ENCODE measurements around the gene LILRA6. TPM values are rescaled to one million over a fixed set of nuclear protein-coding genes. Genes with fewer than 3 reads are reported as not detected.

The LILRA6 gene
- total RNA-seq, 2 experiments from 2014 or later = not detected

DNA sequence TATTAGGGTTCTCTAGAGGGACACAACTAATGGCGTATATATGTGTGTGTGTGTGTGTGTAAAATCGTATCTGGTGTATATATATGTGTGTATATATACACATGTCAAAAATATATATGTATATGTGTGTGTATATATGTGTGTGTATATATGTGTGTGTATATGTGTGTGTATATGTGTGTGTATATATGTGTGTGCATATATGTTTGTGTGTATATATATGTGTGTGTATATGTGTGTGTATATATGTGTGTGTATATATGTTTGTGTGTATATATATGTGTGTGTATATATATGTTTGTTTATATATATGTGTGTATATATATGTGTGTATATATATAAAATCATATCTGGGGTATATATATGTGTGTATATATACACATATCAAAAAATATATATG lies 19.9 kb upstream of the LILRA6 start:
- CTCF ChIA-PET (ENCODE audit: unreplicated experiment) = no interaction called here
- H3K4me3 ChIP-seq (ENCODE audit: low read depth, low read length, poor library complexity, severe bottlenecking) = no peak overlapping the region
- TF ChIP-seq CTCF (conservative IDR thresholded peaks at IDR 0.05; ENCODE audit: low read length) = no peak
- TF ChIP-seq EZH2phosphoT487 (IDR thresholded peaks at IDR 0.05; ENCODE audit: borderline replicate concordance, low read depth, low read length) = no peak

GRCh38 chr19:54262066-54262465 lies 19.5 kb upstream of the LILRA6 start:
- POLR2A ChIA-PET = no interaction called here
- Histone ChIP-seq H3K36me3 (ENCODE audit: insufficient read depth, low read length) (no peaks in the 10 kb centered on the region), H3K9me2 (ENCODE audit: insufficient read depth, low read length) (no peaks in the 10 kb centered on the region), H3K9me3 (ENCODE audit: low read length) (no peaks in the 10 kb centered on the region), H3K4me2 (ENCODE audit: low read length) (no peak overlapping the region), H3K4me3 (ENCODE audit: low read depth, low read length, poor library complexity, severe bottlenecking) (no peak overlapping the region), H3K79me2 (ENCODE audit: insufficient read depth, low read depth, low read length) (no peaks in the 10 kb centered on the region), H3K27ac (ENCODE audit: low read depth, low read length, poor library complexity, severe bottlenecking) (no peak overlapping the region), H3K4me1 (ENCODE audit: insufficient read depth, low read length, poor library complexity, severe bottlenecking) (no peaks in the 10 kb centered on the region), H2AFZ (ENCODE audit: low read length) (no peak overlapping the region), H4K20me1 (ENCODE audit: insufficient read depth, low read length) (no peaks in the 10 kb centered on the region)
- DNase-seq (ENCODE audit: low spot score) = no peak
- CTCF ChIA-PET (ENCODE audit: unreplicated experiment) = no interaction called here
- TF ChIP-seq EZH2phosphoT487 (IDR thresholded peaks at IDR 0.05; ENCODE audit: borderline replicate concordance, low read depth, low read length) (no peak), CTCF (conservative IDR thresholded peaks at IDR 0.05; ENCODE audit: low read length) (no peak)
- intact Hi-C loops (cut with micrococcal nuclease; ENCODE audit: unreplicated experiment) = no loop called here
- no TSS peak for BruUV-seq (replicated peaks)

More for the DNA sequence above, 19.9 kb upstream of the LILRA6 start:
- Histone ChIP-seq H3K27ac (ENCODE audit: low read depth, low read length, poor library complexity, severe bottlenecking) (no peak overlapping the region), H3K4me2 (ENCODE audit: low read length) (no peak overlapping the region), H3K9me2 (ENCODE audit: insufficient read depth, low read length) (no peaks in the 10 kb centered on the region), H2AFZ (ENCODE audit: low read length) (no peak overlapping the region), H3K36me3 (ENCODE audit: insufficient read depth, low read length) (no peaks in the 10 kb centered on the region), H3K4me1 (ENCODE audit: insufficient read depth, low read length, poor library complexity, severe bottlenecking) (no peaks in the 10 kb centered on the region), H3K9me3 (ENCODE audit: low read length) (no peaks in the 10 kb centered on the region), H4K20me1 (ENCODE audit: insufficient read depth, low read length) (no peaks in the 10 kb centered on the region), H3K79me2 (ENCODE audit: insufficient read depth, low read depth, low read length) (no peaks in the 10 kb centered on the region)
- intact Hi-C loops (cut with micrococcal nuclease; ENCODE audit: unreplicated experiment) = no loop called here
- BruUV-seq (replicated peaks) = no TSS peak
- POLR2A ChIA-PET = no interaction called here
- no peak for DNase-seq (ENCODE audit: low spot score)

- Histone ChIP-seq H3K79me2 (ENCODE audit: insufficient read depth, low read depth, low read length) (no peaks in the 10 kb centered on the region), H3K9me2 (ENCODE audit: insufficient read depth, low read length) (no peaks in the 10 kb centered on the region), H2AFZ (ENCODE audit: low read length) (no peak within 1 kb of the TSS), H3K4me1 (ENCODE audit: insufficient read depth, low read length, poor library complexity, severe bottlenecking) (no peaks in the 10 kb centered on the region), H3K4me3 (ENCODE audit: low read depth, low read length, poor library complexity, severe bottlenecking) (no peak within 1 kb of the TSS), H3K36me3 (ENCODE audit: insufficient read depth, low read length) (no peaks in the 10 kb centered on the region), H3K4me2 (ENCODE audit: low read length) (no peak within 1 kb of the TSS), H3K9me3 (ENCODE audit: low read length) (no peaks in the 10 kb centered on the region), H3K27ac (ENCODE audit: low read depth, low read length, poor library complexity, severe bottlenecking) (no peak within 1 kb of the TSS), H4K20me1 (ENCODE audit: insufficient read depth, low read length) (no peaks in the 10 kb centered on the region)
- CTCF ChIA-PET (ENCODE audit: unreplicated experiment) = interaction anchor here (0.8 kb wide), 1 partner anchor 25 kb away, joined by 3 read pairs; no protein-coding TSS in a partner anchor
- no peak for DNase-seq (ENCODE audit: low spot score)
- POLR2A ChIA-PET = no interaction called here
- no TSS peak for BruUV-seq (replicated peaks)
- TF ChIP-seq EZH2phosphoT487 (IDR thresholded peaks at IDR 0.05; ENCODE audit: borderline replicate concordance, low read depth, low read length) = no peak
- TF ChIP-seq CTCF (conservative IDR thresholded peaks at IDR 0.05; ENCODE audit: low read length) = no peak
- intact Hi-C loops (cut with micrococcal nuclease; ENCODE audit: unreplicated experiment) = no loop called here
Measured at GRCh38 chr19:54257116-54257480, 14.5 kb upstream of the LILRA6 start, which contains the start of gene LILRB5. LILRB5 (minus strand) TSS chr19:54257273; CDS start chr19:54257193, 80 bp downstream.
